Measurements from ENCODE around the gene MX2. TPM values are rescaled to one million over a fixed set of nuclear protein-coding genes. Genes with fewer than 3 reads are reported as not detected.

MX2 gene
- total and polyA plus RNA-seq, 9 of the 15 experiments (the other 6 are each of a cell fraction or from before 2014, with no cell fraction given) = 0.10 to 0.95 (median 0.47) TPM; not detected in 1

- peak; percentile 38; the same call in 1 of the 2 replicates for TF ChIP-seq ZBTB40 (IDR thresholded peaks at IDR 0.05)
- no peak for TF ChIP-seq ZBTB40 (CRISPR knock-in tag; IDR thresholded peaks at IDR 0.05)
- peak; percentile 15; the same call in 1 of the 2 replicates for TF ChIP-seq ZFX (CRISPR knock-in tag; IDR thresholded peaks at IDR 0.05)
- peak in 1 of 2 experiments; percentile 40; a peak in 1 of 4 replicates for TF ChIP-seq ZNF318 (IDR thresholded peaks at IDR 0.05; ENCODE audit: borderline replicate concordance in 1 of 2, low read depth in 1 of 2)
- TF ChIP-seq ETS1 (conservative IDR thresholded peaks at IDR 0.05; ENCODE audit: control insufficient read depth, low read depth, low read length) = no peak
- no peak for TF ChIP-seq ZNF561 (CRISPR knock-in tag; conservative IDR thresholded peaks at IDR 0.05)
These were observed 58.4 kb downstream of the MX2 start (continued) for GRCh38 chr21:41419921-41420862.

Data from K562 (cell line).